GM21360 (cell line): ENCODE results near the gene GFAP.

Experiments
- ATAC-seq: cut with Tn5 transposase; IDR thresholded peaks from one replicate; pipeline ENCODE4 v1.9.1; 2021; ENCODE audit warnings: mild to moderate bottlenecking, moderate library complexity; ENCODE audit not compliant: unreplicated experiment

The GFAP gene

DNA sequence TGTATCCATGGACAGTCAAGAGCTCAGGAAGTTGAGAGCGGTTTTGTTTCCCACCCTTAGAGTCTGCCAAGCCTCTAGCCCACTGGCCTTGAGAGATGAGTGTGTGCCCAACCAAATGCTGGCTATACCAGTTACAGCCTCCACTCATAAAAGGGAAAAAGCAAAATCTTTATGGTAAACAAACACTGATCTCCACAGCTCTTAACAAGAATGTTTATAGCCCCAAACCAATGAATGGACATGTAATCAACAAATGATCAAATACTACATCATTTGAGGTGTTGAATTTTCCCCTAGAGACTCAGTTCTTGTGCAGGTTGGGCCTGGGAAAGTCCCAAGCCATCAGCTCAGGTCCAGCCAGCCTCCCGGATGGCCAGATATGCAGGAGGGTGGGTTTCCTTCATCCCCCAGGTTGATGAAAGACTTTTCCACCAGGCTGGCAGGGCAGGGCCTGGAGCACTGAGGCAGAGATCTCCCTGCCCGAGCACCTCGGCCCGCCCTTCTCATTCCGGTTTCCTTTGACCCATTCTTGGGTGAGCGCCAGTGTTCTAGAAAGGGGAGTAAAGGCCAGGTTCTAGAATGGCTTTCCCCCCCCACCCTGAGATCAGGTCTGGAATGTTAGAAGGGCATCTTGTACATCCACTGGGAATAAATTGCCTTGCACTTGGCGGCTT lies 12.2 kb downstream of the GFAP start:
- ATAC-seq = no peak

- ATAC-seq = no peak
Observed at GRCh38 chr17:44902135-44902760, 13.1 kb downstream of the GFAP start.

DNA sequence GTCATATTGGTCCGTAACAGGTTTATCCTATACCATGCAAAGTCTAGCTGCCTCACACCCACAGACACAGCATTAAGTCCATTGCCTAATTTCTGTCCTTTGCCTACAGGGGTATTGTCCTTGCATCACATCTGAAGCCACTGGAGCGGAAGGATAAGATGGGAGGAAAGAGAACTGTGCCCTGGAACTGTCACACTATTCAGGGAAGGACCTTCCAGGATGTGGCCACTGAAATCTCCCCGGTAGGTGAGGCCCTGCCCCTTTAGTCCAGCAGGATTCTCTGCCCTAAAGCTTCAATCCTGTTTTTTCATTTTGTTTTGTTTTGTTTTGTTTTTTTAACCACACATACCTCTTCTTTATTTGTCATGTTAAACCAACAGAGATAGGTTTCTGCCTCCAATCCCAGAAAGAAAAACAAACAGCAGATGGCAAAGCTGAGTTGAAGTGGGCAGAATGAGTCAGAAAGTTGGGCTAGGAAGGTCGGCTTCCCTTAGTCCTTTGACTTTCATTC lies 13.8 kb downstream of the GFAP start:
- no peak for ATAC-seq

DNA sequence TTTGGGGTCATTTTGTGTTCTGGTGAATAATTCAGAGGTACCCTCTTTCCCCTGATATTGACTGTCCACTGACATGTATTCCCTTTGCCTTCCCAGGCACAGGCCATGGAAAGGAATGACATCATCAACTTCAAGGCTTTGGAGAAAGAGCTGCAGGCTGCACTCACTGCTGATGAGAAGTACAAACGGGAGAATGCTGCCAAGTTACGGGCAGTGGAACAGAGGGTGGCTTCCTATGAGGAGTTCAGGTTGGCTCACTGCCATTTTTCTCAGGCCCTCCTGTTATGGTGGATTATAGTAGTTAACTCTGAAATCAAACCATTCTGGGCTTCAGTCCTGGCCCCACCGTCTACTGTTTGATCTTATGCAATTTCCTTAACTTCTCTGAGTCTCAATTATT lies 14.4 kb downstream of the GFAP start:
- no peak for ATAC-seq

- peak; percentile 58 for ATAC-seq
Observed at GRCh38 chr17:44899074-44899782, 16.1 kb downstream of the GFAP start, which contains the start of gene EFTUD2. Gene EFTUD2 (minus strand): TSS chr17:44899445. CDS start chr17:44894521, 4,924 bp downstream.

DNA sequence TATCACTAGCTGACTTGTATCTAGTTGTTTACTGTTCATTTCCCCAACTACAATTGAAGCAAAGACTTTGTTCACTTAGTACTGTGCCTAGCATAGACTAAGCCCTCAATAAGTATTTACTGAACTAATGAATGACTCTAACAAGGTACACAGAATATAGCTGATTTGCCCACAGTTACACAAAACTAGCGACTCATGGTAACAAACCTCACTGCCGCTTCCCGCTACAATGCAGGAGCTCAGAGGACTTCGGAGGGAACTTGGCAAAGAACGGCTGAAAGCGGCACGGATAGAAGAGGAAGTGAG lies 16.6 kb downstream of the GFAP start:
- peak; percentile 5 for ATAC-seq

DNA sequence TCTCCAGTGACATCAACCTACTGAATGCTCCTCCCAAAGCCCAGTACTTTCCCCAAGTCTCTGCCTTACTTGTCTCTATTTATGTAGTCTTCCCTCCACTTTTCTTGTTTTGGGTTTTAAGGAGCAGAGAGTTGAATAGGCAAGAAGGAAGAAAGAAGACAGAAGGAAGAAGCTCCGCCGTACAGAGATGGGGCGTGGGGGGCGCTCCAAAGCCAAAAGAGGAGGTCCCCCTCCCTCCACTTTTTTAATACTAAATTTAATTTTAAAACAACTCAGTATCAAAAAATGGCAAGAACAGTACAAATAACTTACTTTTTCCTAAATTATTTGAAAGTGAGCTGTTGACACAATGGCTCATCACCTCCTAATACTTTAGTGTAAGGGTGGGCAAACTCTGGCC lies 20.7 kb downstream of the GFAP start:
- no peak for ATAC-seq

- ATAC-seq = no peak
Observed at GRCh38 chr17:44892250-44892649, 23.1 kb downstream of the GFAP start.

GRCh38 chr17:44889003-44889402 lies 26.3 kb downstream of the GFAP start:
- no peak for ATAC-seq

GRCh38 chr17:44887971-44888954 lies 27.0 kb downstream of the GFAP start:
- ATAC-seq = no peak

- ATAC-seq = no peak
Observed at GRCh38 chr17:44887016-44887415, 28.3 kb downstream of the GFAP start.

DNA sequence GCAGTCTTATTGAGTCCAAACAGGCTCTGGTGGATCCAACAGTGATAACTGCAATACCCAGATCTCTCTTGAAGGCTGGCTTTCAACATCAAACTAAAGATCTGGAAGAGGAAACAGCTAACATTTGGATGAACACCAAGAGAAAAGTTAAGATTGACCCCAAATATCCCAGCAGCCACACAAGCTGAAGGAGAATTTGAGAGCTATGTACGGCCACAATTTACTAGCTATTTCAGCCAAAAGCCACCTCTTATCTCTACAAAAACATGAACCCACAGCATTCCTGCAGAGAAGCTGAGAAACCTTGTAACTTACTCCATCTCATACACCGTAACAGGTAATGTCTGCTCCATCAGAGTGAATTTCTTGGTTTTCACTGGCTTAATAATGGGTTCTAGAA lies 30.4 kb downstream of the GFAP start:
- ATAC-seq = no peak

DNA sequence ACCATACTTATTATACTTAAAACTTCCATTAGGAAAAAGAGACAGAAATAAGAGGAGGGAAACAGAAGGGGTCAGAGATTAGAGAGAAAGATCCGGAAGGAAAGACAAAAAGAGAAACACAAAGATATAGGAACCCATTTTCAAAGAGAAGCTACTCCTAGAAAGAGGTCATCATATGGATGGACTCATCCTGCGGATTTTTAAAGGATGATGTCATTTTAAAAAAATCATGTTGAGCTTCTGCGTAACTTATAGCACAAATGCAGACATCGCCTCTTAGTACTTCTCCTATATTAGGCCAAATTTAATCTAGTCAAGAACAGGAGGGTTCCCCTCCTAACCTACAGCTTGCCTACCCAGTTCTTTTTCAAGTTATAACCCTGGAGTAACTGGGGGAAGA lies 34.2 kb downstream of the GFAP start:
- ATAC-seq = no peak

DNA sequence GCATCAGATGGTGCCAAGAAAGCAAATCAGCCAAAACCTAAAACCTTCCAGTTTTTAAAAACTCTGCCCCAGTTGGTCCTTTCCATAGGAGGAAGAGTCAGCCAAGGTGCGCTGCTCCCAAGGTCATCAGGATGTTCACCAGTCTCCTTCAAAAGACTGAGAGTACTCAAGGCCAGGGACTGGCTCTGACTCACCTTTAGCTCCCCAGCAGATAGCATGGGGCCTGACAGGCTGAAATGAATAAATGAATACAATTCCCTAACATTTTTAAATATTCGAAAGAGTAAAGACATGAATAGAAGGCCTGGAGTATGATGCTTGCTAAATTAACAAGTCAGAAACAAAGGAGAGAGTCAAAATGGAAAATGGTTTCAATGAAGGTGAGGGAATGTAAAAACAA lies 35.2 kb downstream of the GFAP start:
- ATAC-seq = no peak

DNA sequence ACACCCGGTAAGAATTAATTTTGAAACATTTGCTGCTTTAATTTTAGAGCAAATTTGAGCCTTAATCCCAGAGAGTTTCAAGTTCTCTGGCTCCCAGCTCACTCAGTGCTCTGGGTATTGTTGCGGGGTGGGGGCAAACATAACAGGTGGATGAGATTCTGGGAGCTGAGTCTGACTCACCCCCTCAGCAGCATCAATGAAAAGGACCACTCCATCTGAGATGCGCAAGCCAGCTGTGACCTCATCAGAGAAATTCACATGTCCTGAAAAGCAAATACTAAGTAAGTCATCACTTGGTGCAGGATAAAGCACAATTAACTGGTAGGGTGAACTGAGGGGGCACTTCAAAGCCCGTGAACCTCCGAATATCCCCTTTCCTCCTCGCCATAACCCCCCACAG lies 35.9 kb downstream of the GFAP start:
- no peak for ATAC-seq

GRCh38 chr17:44878627-44879221 lies 36.6 kb downstream of the GFAP start:
- no peak for ATAC-seq

GRCh38 chr17:44877121-44877520 lies 38.2 kb downstream of the GFAP start:
- no peak for ATAC-seq

- no peak for ATAC-seq
Observed at GRCh38 chr17:44875761-44876160, 39.5 kb downstream of the GFAP start.

GRCh38 chr17:44872131-44872768 lies 43.0 kb downstream of the GFAP start:
- ATAC-seq = no peak

- no peak for ATAC-seq
Observed at GRCh38 chr17:44871556-44871955, 43.7 kb downstream of the GFAP start.
